KOPT-K1 (cell line): ENCODE results near the gene RAPH1.

Source experiments
- H3K27ac ChIP-seq: fragments of 200-600 bp; sonication (generic); 2 replicates; pipeline ENCODE4 v1.5.1; 2016; ENCODE audit warnings: antibody characterized with exemption, mild to moderate bottlenecking, low read depth, low read length; ENCODE audit not compliant: poor library complexity, severe bottlenecking
- H3K36me3 ChIP-seq: fragments of 200-600 bp; sonication (generic); 2 replicates; pipeline ENCODE4 v1.5.1; 2017; ENCODE audit warnings: antibody characterized with exemption, mild to moderate bottlenecking, low read length, moderate library complexity; ENCODE audit not compliant: insufficient read depth
- H3K9me3 ChIP-seq: fragments of 200-600 bp; sonication (generic); 2 replicates; pipeline ENCODE4 v1.5.1; 2017; ENCODE audit warnings: antibody characterized with exemption, low read length, mild to moderate bottlenecking; ENCODE audit not compliant: insufficient read depth, poor library complexity, severe bottlenecking

RAPH1 gene

DNA sequence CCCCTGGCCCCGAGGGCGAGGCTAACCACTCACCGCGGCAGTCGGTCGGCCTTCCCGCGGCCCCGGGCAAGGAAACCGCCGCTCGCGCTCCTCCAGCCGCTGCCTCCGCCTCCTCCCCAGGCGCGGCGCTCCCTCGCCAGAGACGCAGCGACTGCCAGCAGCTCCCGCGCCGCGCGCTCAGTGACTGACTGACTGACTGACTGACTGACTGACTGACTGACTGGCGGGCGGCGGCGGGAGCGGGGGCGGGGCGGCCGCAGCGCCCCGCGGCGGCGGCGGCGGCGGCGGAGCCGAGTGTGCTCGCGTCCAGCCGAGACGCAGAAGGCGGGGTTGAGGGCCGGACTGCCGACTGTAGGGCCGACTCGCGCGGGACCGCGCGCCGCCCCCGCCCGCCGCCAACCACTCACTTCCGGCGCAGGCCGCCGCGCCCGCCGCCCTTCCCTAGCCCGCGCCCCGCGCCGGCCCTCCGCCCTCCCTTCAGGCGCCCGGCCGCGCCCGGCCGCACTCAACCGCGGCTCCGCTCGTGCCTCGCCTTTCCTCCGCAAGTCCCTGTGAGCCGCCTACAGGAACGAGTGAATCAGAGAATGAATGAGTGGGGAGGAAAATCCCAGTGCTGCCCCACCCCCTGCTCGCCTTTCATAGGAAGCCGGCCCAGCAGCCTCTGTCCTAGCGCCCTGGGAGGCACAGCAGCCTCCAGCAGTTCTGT is at the start of gene RAPH1:
RAPH1 (minus strand) TSS at position 224 of the 706 bp plus-strand sequence. CDS start 39,948 bp downstream, outside the sequence.
- no peaks in the 10 kb centered on the region for H3K36me3 ChIP-seq
- H3K9me3 ChIP-seq = peaks cover 15% of the 10 kb centered on the region
- H3K27ac ChIP-seq = peak within 1 kb of the TSS; percentile 47

- Histone ChIP-seq H3K27ac (no peak overlapping the region), H3K9me3 (no peaks in the 10 kb centered on the region), H3K36me3 (no peaks in the 10 kb centered on the region)
Measured at GRCh38 chr2:203584784-203585183, 49.7 kb upstream of the RAPH1 start.

GRCh38 chr2:203583701-203584100 is 48.6 kb upstream of the RAPH1 start:
- H3K27ac ChIP-seq = peak overlapping the region; percentile 97
- no peaks in the 10 kb centered on the region for H3K9me3 ChIP-seq
- no peaks in the 10 kb centered on the region for H3K36me3 ChIP-seq

GRCh38 chr2:203583084-203583695 is 48.1 kb upstream of the RAPH1 start:
- Histone ChIP-seq H3K9me3 (no peaks in the 10 kb centered on the region), H3K36me3 (no peaks in the 10 kb centered on the region)

GRCh38 chr2:203582468-203582867 is 47.4 kb upstream of the RAPH1 start:
- peak overlapping the region; percentile 97 for H3K27ac ChIP-seq
- no peaks in the 10 kb centered on the region for H3K9me3 ChIP-seq
- H3K36me3 ChIP-seq = no peaks in the 10 kb centered on the region

More at GRCh38 chr2:203583084-203583695, 48.1 kb upstream of the RAPH1 start:
- peak overlapping the region; percentile 97 for H3K27ac ChIP-seq

GRCh38 chr2:203580844-203581243 is 45.7 kb upstream of the RAPH1 start:
- H3K27ac ChIP-seq = peak overlapping the region; percentile 97
- H3K9me3 ChIP-seq = no peaks in the 10 kb centered on the region
- no peaks in the 10 kb centered on the region for H3K36me3 ChIP-seq

DNA sequence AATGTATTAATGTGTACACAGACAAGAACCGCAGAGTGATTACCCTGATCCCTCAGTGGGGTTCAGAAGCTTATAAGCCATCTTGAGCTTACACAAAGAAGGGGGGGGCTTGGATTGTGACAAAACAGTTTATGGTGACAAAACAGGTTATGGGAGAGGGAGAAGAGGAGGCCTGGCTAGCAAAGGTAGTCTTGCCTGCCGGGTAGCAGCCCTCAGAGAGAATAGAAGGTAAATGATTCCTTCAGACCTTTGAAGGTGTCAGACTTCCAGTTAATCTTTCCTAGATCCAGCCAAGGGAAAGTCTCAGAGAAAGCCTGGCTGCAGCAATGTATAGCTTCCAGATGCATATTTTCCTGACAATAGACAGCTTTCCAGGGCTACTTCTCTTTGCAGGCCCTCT is 44.6 kb upstream of the RAPH1 start:
- Histone ChIP-seq H3K9me3 (no peaks in the 10 kb centered on the region), H3K27ac (peak overlapping the region; percentile 97), H3K36me3 (no peaks in the 10 kb centered on the region)

DNA sequence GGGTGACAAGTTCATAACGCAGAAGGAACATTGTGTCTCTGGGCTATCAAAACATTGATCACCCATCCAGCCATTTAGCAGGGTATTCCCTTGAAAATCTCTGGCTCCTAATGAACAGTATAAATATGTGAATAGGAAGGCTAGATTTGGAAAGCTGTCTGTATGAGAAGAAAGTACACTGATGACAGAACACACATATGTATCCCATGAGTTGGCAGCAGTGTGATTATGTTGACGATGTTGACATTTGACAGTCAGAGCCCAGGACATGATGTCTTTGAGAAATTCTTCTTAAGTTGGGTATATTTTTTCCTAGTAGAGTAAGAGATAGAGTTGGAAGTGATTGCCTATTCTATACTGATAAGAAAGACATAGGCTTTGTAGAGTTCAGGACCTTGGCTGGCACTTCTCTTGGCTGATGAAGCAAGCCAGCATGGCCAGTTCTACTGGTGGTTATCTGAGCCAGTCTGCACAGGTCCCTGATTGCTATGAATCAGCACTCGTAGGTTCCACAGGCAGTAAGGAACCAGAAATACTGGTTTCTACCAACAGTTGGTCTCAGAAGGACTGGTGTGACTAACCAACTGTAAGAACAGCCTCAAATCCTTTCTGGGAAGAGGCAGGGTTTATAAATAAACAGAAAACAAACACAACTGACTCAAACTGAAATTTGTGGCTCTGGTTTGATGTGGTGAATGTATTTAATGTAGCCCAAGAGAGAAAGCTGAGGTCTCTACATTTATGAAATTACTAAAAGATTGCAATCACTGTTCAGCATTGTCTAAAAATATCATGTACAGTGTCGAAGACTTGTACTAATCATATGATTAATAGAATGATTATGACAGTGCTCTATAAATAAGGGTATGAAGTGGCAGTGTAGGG is 43.9 kb upstream of the RAPH1 start:
- Histone ChIP-seq H3K27ac (peak overlapping the region; percentile 97), H3K9me3 (no peaks in the 10 kb centered on the region), H3K36me3 (no peaks in the 10 kb centered on the region)

DNA sequence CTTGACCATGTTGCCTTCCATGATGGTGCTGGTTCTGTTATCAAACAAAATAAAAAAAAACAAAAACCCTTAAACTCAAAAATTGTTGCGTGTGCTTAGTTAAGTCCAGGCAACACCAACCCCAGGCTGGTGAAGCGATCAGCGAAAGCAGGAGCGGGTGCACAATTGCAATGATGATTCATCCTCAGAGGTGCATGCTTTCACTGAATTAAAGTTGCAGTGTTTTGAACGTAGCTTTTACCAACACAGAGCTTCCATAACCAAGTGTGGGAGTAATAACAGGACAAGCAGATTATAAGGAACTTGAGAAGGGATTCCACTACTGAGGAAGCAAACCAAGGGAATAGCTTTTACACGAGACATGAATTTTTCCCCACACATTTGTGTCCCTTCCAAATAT is 39.7 kb upstream of the RAPH1 start:
- H3K9me3 ChIP-seq = no peaks in the 10 kb centered on the region
- peak overlapping the region; percentile 10 for H3K27ac ChIP-seq

GRCh38 chr2:203572316-203572715 is 37.2 kb upstream of the RAPH1 start:
- Histone ChIP-seq H3K36me3 (no peaks in the 10 kb centered on the region), H3K9me3 (no peaks in the 10 kb centered on the region)

More for the DNA sequence above, 39.7 kb upstream of the RAPH1 start:
- H3K36me3 ChIP-seq = no peaks in the 10 kb centered on the region

GRCh38 chr2:203569677-203570316 is 34.7 kb upstream of the RAPH1 start:
- Histone ChIP-seq H3K27ac (peak overlapping the region; percentile 72), H3K9me3 (no peaks in the 10 kb centered on the region), H3K36me3 (no peaks in the 10 kb centered on the region)

More at GRCh38 chr2:203572316-203572715, 37.2 kb upstream of the RAPH1 start:
- no peak overlapping the region for H3K27ac ChIP-seq

- H3K9me3 ChIP-seq = no peaks in the 10 kb centered on the region
- H3K36me3 ChIP-seq = no peaks in the 10 kb centered on the region
- no peak overlapping the region for H3K27ac ChIP-seq
Measured at GRCh38 chr2:203567691-203568090, 32.6 kb upstream of the RAPH1 start.

DNA sequence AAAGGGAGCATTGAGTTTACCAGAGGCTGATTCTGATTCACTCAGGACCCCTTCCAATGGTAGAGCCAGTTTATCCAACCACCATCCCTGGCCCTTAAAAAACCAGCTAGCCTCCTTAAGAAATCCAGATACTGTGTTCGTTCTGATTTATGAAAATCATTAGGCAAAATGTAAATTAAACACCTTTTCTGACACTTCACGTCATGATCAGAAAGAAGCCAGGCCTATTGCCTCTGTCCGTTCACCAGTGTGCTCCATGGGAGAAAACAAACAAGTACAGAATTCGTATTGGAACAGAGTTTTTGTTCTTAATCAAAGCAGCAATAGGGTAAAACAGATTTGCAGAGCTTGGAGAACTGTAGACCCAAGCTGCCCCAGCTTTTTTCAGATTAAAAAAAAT is 31.1 kb upstream of the RAPH1 start:
- Histone ChIP-seq H3K9me3 (no peaks in the 10 kb centered on the region), H3K36me3 (no peaks in the 10 kb centered on the region), H3K27ac (no peak overlapping the region)

- no peaks in the 10 kb centered on the region for H3K36me3 ChIP-seq
- H3K9me3 ChIP-seq = no peaks in the 10 kb centered on the region
Measured at GRCh38 chr2:203565076-203565475, 30.0 kb upstream of the RAPH1 start.

GRCh38 chr2:203562268-203562667 is 27.2 kb upstream of the RAPH1 start:
- H3K27ac ChIP-seq = no peak overlapping the region
- H3K36me3 ChIP-seq = no peaks in the 10 kb centered on the region
- no peaks in the 10 kb centered on the region for H3K9me3 ChIP-seq

More at GRCh38 chr2:203565076-203565475, 30.0 kb upstream of the RAPH1 start:
- no peak overlapping the region for H3K27ac ChIP-seq
